Peyer's patch (tissue), 4 donors: Measurements from ENCODE around the gene DOC2A. TPM values are rescaled to one million over a fixed set of nuclear protein-coding genes. Genes with fewer than 3 reads are reported as not detected.

Experiments used
- DNase-seq, 3 donors: peaks; one replicate each; pipeline ENCODE4 v3.0.0-alpha.2; 2017 to 2019
- H3K27ac ChIP-seq, 4 donors: fragments of 200-600 bp; sonication (generic); one replicate each; pipeline ENCODE4 v1.5.1; 2016 to 2019
- H3K27me3 ChIP-seq, 2 donors: fragments of 200-600 bp; sonication (generic); one replicate each; pipeline ENCODE4 v1.5.1; 2019
- H3K36me3 ChIP-seq, 3 donors: fragments of 200-600 bp; sonication (generic); one replicate each; pipeline ENCODE4 v1.5.1; 2016 to 2019
- H3K4me1 ChIP-seq, 4 donors: fragments of 200-600 bp; sonication (generic); one replicate each; pipeline ENCODE4 v1.5.1; 2016 to 2019
- H3K4me3 ChIP-seq, 4 donors: fragments of 200-600 bp; sonication (generic); 1 replicate in 3 of 4; 2 replicates in 1 of 4; pipeline ENCODE4 v1.5.1; 2016 to 2019; ENCODE audit warnings: mild to moderate bottlenecking in 1 of 4
- H3K9me3 ChIP-seq, 4 donors: fragments of 200-600 bp; sonication (generic); one replicate each; pipeline ENCODE4 v1.5.1; 2016 to 2019; ENCODE audit warnings: mild to moderate bottlenecking in 1 of 4
- CTCF ChIP-seq, 6 experiments: fragments of 450-650 bp in 4 of 6; fragments of 200-600 bp in 2 of 6; sonication (generic) in 1 of 6; IDR thresholded peaks; one replicate each; pipeline ENCODE4 v1.5.1; 2017 to 2019; ENCODE audit warnings: antibody characterized with exemption in 6 of 6, mild to moderate bottlenecking in 3 of 6, moderate library complexity in 1 of 6
- POLR2A ChIP-seq, 2 donors: fragments of 450-650 bp; IDR thresholded peaks; one replicate each; pipeline ENCODE4 v1.5.1; 2017; ENCODE audit warnings: antibody characterized with exemption in 2 of 2, mild to moderate bottlenecking in 2 of 2, moderate library complexity in 2 of 2
- total RNA-seq, 4 donors: library from RNA; depleted of rRNA; stranded (reverse); fragments of >200 nt; gene quantifications; one replicate each; pipeline ENCODE4 v1.1.0, GENCODE V29; 2016

The DOC2A gene
- total RNA-seq, 4 donors from 2014 or later, result 2.5 to 4.9 (median 2.9) TPM; not detected in 1

GRCh38 chr16:30052671-30053372 is 42.0 kb upstream of the DOC2A start:
- peak; percentile 82 to 96 (median 95) for DNase-seq
- H3K4me3 ChIP-seq, result peak overlapping the region; percentile 38 to 68 (median 64)
- H3K27me3 ChIP-seq, result no peaks in the 10 kb centered on the region
- no peaks in the 10 kb centered on the region for H3K36me3 ChIP-seq
- H3K9me3 ChIP-seq, result no peaks in the 10 kb centered on the region
- TF ChIP-seq CTCF (IDR thresholded peaks at IDR 0.05) (peak in 1 of 6 experiments; percentile 9), POLR2A (IDR thresholded peaks at IDR 0.05) (no peak)
- H3K27ac ChIP-seq, result peak overlapping the region in 1 of 4 donors; percentile 47
- H3K4me1 ChIP-seq, result peaks cover 0 to 23% (median 6%) of the 10 kb centered on the region in 4 donors

- H3K27ac ChIP-seq, result no peak overlapping the region
Measured at GRCh38 chr16:30051518-30051917, 40.7 kb upstream of the DOC2A start.

GRCh38 chr16:30049871-30050270 is 39.0 kb upstream of the DOC2A start:
- Histone ChIP-seq H3K27me3 (no peaks in the 10 kb centered on the region), H3K27ac (no peak overlapping the region), H3K4me3 (no peak overlapping the region), H3K4me1 (peaks cover 0 to 13% (median 6%) of the 10 kb centered on the region in 4 donors), H3K36me3 (no peaks in the 10 kb centered on the region), H3K9me3 (no peaks in the 10 kb centered on the region)
- no peak for TF ChIP-seq POLR2A (IDR thresholded peaks at IDR 0.05)
- no peak for TF ChIP-seq CTCF (IDR thresholded peaks at IDR 0.05)
- DNase-seq, result no peak

More at GRCh38 chr16:30051518-30051917, 40.7 kb upstream of the DOC2A start:
- H3K4me1 ChIP-seq, result peaks cover 0 to 23% (median 6%) of the 10 kb centered on the region in 4 donors
- no peak for DNase-seq
- no peak overlapping the region for H3K4me3 ChIP-seq
- H3K36me3 ChIP-seq, result no peaks in the 10 kb centered on the region
- H3K9me3 ChIP-seq, result no peaks in the 10 kb centered on the region
- no peaks in the 10 kb centered on the region for H3K27me3 ChIP-seq
- no peak for TF ChIP-seq POLR2A (IDR thresholded peaks at IDR 0.05)
- TF ChIP-seq CTCF (IDR thresholded peaks at IDR 0.05), result no peak

GRCh38 chr16:30046588-30046987 is 35.8 kb upstream of the DOC2A start:
- no peak for TF ChIP-seq POLR2A (IDR thresholded peaks at IDR 0.05)
- TF ChIP-seq CTCF (IDR thresholded peaks at IDR 0.05), result no peak
- Histone ChIP-seq H3K4me3 (no peak overlapping the region), H3K4me1 (no peaks in the 10 kb centered on the region), H3K27ac (no peak overlapping the region), H3K9me3 (no peaks in the 10 kb centered on the region), H3K36me3 (no peaks in the 10 kb centered on the region), H3K27me3 (no peaks in the 10 kb centered on the region)
- no peak for DNase-seq

- Histone ChIP-seq H3K4me1 (no peaks in the 10 kb centered on the region), H3K36me3 (no peaks in the 10 kb centered on the region), H3K9me3 (no peaks in the 10 kb centered on the region), H3K27ac (no peak overlapping the region), H3K27me3 (no peaks in the 10 kb centered on the region), H3K4me3 (no peak overlapping the region)
- TF ChIP-seq POLR2A (IDR thresholded peaks at IDR 0.05) (no peak), CTCF (IDR thresholded peaks at IDR 0.05) (no peak)
- DNase-seq, result no peak
Measured at GRCh38 chr16:30046178-30046577, 35.4 kb upstream of the DOC2A start.
